SKM-1 treated with dmso at 0.1 percent for 144 hours (cell line): ENCODE measurements around the gene COL6A3.

Experiments used
- DNase-seq: peaks from one replicate; lab custom pipeline; 2025; ENCODE audit not compliant: unreplicated experiment; lab: John Stamatoyannopoulos, UW

COL6A3 gene

GRCh38 chr2:237298151-237299118 is 115.5 kb downstream of the COL6A3 start:
- no peak for DNase-seq

GRCh38 chr2:237297421-237298150 is 116.4 kb downstream of the COL6A3 start:
- DNase-seq, result no peak

DNA sequence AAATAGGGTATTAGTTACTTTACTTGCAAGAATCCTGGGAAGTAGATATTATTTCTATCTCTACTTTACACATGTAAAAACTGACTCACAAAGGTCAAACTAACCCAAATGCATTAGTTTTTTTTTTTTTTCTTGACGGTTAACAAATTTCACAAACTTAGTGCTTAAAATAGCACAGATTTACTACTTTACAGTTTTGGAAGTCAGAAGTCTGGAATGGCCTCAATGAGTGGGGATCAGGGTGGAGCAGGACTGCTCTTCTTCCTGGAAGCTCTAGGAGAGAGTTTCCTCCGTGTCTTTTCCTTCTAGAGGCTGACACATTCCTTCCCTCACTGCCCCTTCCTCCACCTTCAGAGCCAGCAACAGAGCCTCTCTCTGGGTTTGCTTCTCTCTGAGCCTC is 117.2 kb downstream of the COL6A3 start:
- DNase-seq, result no peak

GRCh38 chr2:237295889-237296480 is 118.0 kb downstream of the COL6A3 start:
- no peak for DNase-seq

GRCh38 chr2:237294460-237294859 is 119.5 kb downstream of the COL6A3 start:
- no peak for DNase-seq

DNA sequence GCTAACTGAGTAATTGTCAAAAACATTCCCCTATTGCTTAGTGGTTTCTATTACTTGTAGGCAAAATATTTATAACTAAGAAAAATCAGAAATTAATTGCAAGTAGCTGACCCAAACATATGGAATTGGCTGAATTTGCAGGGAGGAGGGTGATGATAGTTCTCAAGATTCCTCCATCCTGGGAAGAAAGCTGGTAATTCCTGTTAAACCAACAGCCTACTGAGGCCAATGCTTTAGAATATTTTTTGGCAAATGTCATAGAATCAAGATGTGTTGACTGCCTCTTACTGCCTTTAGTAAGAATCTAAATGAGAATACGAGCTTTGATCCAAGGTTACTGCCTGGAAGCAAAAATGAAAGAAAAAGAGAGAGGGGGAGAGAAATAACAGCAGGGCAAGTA is 120.0 kb downstream of the COL6A3 start:
- no peak for DNase-seq

- peak; percentile 8 for DNase-seq
These were observed 122.7 kb downstream of the COL6A3 start for GRCh38 chr2:237291138-237291792.

GRCh38 chr2:237290261-237290660 is 123.7 kb downstream of the COL6A3 start:
- DNase-seq, result no peak

DNA sequence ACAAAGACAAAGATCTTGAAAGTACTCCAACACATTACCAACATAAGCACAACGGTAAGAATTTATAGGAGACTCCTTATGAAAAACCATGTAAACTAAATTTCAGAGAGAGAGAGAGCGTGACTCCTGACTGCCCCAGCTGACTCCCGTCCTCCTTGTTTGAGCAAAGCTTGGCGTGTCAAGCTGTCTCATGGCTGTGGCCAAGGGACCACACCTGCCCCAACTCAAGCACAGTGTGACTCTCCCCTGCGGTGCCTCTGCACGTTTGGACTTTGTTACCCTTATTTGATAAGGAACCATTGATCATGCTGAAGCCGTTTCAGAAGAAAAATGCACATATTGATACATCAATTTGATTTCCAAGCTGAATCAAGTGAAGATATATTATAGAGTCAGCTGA is 124.8 kb downstream of the COL6A3 start:
- DNase-seq, result no peak

- no peak for DNase-seq
These were observed 126.1 kb downstream of the COL6A3 start for GRCh38 chr2:237287872-237288271.

GRCh38 chr2:237283131-237283928 is 130.6 kb downstream of the COL6A3 start:
- DNase-seq, result no peak

- DNase-seq, result no peak
These were observed 131.3 kb downstream of the COL6A3 start for GRCh38 chr2:237282568-237283128.

DNA sequence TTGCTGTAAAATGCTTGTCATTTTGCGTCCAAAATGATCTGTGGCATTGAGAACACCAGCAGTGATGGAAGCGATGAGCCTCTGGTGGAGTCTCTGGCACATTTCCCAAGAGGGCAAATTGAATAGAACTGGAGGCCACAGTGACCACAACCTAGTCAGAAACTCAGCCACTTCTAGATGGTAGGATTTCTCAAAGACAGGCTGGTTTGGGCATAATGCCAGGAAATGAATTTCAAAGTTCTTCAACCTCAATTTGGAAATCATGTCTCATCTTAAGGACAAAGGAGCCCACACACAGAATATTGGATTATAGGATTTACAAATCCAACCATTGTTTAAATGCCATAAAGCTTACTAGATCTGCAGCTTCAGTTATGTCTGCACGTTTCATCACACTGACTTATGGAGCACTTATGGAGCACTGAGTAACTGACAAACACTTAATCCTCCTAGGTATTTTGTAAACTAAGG is 132.1 kb downstream of the COL6A3 start:
- DNase-seq, result peak; percentile 57

- DNase-seq, result no peak
These were observed 133.0 kb downstream of the COL6A3 start for GRCh38 chr2:237280939-237281338.

GRCh38 chr2:237280229-237280628 is 133.7 kb downstream of the COL6A3 start:
- no peak for DNase-seq

DNA sequence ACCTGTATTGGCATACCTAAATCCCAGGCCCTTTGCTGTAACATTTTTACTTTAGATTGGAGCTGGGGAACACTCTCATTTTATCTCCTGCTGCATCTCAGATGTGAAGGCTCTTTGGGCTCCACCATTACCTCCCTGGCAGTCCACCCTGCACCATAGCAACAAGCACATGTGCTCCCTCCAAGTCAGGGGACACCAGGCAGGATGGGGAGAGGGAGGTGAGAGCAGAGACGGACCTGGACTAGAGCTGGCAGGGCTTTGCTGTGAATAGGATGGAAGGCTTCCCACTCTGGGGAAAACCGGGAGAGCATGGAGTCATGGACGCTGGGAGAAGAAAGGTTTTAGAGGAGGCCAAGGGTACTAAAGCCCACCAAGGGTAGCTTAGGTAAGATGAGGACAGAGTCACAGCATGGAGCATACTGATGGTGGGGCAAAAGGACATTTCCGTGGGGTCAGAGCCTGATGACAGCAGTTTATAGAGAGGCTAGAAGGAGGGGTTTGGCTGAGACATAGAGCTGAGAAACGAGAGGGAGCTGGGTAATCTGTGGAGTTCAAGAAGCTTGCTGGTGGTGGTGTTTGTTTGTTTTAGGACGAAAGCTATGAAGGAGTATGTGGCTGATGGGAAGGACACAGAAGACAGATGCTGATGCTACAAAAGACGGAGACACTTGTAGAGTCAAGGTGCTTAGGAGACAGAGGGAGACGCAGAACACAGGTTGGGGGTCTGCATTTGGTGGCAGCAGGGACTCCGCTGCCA is 134.8 kb downstream of the COL6A3 start:
- no peak for DNase-seq

DNA sequence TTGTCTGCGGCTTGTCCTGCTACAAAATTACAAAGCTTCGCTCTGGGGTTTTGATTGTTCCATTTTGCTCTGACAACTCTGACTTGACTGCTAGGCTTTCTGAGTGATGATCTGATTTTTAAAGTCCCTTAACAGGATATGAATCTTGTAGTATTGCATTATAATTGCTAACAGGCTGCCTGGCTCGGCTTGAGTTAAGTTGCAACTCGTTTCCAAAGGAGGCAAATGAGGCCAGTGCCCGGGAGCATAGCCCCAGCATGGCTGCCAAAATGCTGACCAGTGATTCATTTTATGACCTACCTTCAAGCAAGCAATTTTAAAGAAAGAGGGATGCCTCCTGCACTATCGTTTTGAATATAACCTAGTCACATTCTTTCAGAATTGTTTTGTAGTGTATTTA is 135.4 kb downstream of the COL6A3 start:
- no peak for DNase-seq

- DNase-seq, result no peak
These were observed 137.1 kb downstream of the COL6A3 start for GRCh38 chr2:237276716-237277490.
